ENCODE data around the gene MTTP.

Gene MTTP

GRCh38 chr4:99628040-99628439 is 53.4 kb downstream of the MTTP start:
- TF ChIP-seq ZFX (IDR thresholded peaks at IDR 0.05; ENCODE audit: borderline replicate concordance) (no peak), CTCF (IDR thresholded peaks at IDR 0.05) (no peak)
- no peak overlapping the region for H3K27ac ChIP-seq

GRCh38 chr4:99629962-99630554 is 55.4 kb downstream of the MTTP start:
- no peak overlapping the region for H3K27ac ChIP-seq
- no peak for TF ChIP-seq ZFX (IDR thresholded peaks at IDR 0.05; ENCODE audit: borderline replicate concordance)

GRCh38 chr4:99630857-99631360 is 56.3 kb downstream of the MTTP start:
- no peak overlapping the region for H3K27ac ChIP-seq
- no peak for TF ChIP-seq ZFX (IDR thresholded peaks at IDR 0.05; ENCODE audit: borderline replicate concordance)
- TF ChIP-seq CTCF (IDR thresholded peaks at IDR 0.05), result no peak

- no peak for TF ChIP-seq ZFX (IDR thresholded peaks at IDR 0.05; ENCODE audit: borderline replicate concordance)
- no peak overlapping the region for H3K27ac ChIP-seq
Measured at GRCh38 chr4:99633772-99634171, 59.1 kb downstream of the MTTP start.

- TF ChIP-seq CTCF (IDR thresholded peaks at IDR 0.05), result no peak
- TF ChIP-seq ZFX (IDR thresholded peaks at IDR 0.05; ENCODE audit: borderline replicate concordance), result no peak
Measured at GRCh38 chr4:99634742-99635360, 60.2 kb downstream of the MTTP start.

GRCh38 chr4:99635601-99636000 is 61.0 kb downstream of the MTTP start:
- no peak for TF ChIP-seq ZFX (IDR thresholded peaks at IDR 0.05; ENCODE audit: borderline replicate concordance)
- TF ChIP-seq CTCF (IDR thresholded peaks at IDR 0.05), result no peak
- H3K27ac ChIP-seq, result no peak overlapping the region

More at GRCh38 chr4:99634742-99635360, 60.2 kb downstream of the MTTP start:
- H3K27ac ChIP-seq, result no peak overlapping the region

GRCh38 chr4:99636422-99636821 is 61.8 kb downstream of the MTTP start:
- no peak for TF ChIP-seq ZFX (IDR thresholded peaks at IDR 0.05; ENCODE audit: borderline replicate concordance)
- TF ChIP-seq CTCF (IDR thresholded peaks at IDR 0.05), result no peak
- no peak overlapping the region for H3K27ac ChIP-seq

GRCh38 chr4:99637174-99637573 is 62.5 kb downstream of the MTTP start:
- no peak for TF ChIP-seq CTCF (IDR thresholded peaks at IDR 0.05)
- no peak for TF ChIP-seq ZFX (IDR thresholded peaks at IDR 0.05; ENCODE audit: borderline replicate concordance)
- H3K27ac ChIP-seq, result no peak overlapping the region
